HCT116 (cell line): Measurements from ENCODE around the gene MFSD8.

Source experiments
- CEBPB ChIP-seq: IDR thresholded peaks from 2 replicates; pipeline ENCODE4 v1.6.1; 2012; ENCODE audit warnings: low read depth
- FOSL1 ChIP-seq: IDR thresholded peaks from 2 replicates; pipeline ENCODE4 v1.6.1; 2012; ENCODE audit warnings: low read depth
- POLR2A ChIP-seq: IDR thresholded peaks from 2 replicates; pipeline ENCODE4 v1.7.0; 2011; ENCODE audit warnings: borderline replicate concordance; ENCODE audit not compliant: insufficient read depth, insufficient read length; ENCODE audit errors: extremely low read depth
- RAD21 ChIP-seq: IDR thresholded peaks from 2 replicates; pipeline ENCODE4 v1.6.1; 2012; ENCODE audit warnings: low read depth, mild to moderate bottlenecking
- SP1 ChIP-seq: IDR thresholded peaks from 2 replicates; pipeline ENCODE4 v1.6.1; 2012; ENCODE audit warnings: low read depth
- SRF ChIP-seq: IDR thresholded peaks from 2 replicates; pipeline ENCODE4 v1.6.1; 2012; ENCODE audit warnings: low read depth
- ZFX ChIP-seq: fragments of 450-650 bp; IDR thresholded peaks from 2 replicates; pipeline ENCODE4 v1.6.1; 2017
- ZNF274 ChIP-seq: fragments of 200-500 bp; sonication (Bioruptor generic); IDR thresholded peaks from 2 replicates; pipeline ENCODE4 v1.6.1; 2014; ENCODE audit warnings: mild to moderate bottlenecking, low read depth, low read length, inconsistent platforms
- TF ChIP-seq, protein P1 (sequence below), 3 experiments: fragments of 200-600 bp in 1 of 3; sonication (generic) in 1 of 3; IDR thresholded peaks in 2 of 3; conservative IDR thresholded peaks in 1 of 3; 2 replicates each; pipeline ENCODE4 v1.5.1; 2012 to 2017; ENCODE audit warnings: low read depth in 2 of 3, low read length in 2 of 3, antibody characterized with exemption in 1 of 3, borderline replicate concordance in 1 of 3, control low read depth in 1 of 3, mild to moderate bottlenecking in 1 of 3, mixed read lengths in 1 of 3, mixed run types in 1 of 3, moderate library complexity in 1 of 3; ENCODE audit not compliant: insufficient read depth in 1 of 3
- TF ChIP-seq, protein P2 (sequence below): IDR thresholded peaks from 2 replicates; pipeline ENCODE4 v1.6.1; 2012; ENCODE audit warnings: low read depth

DNA sequence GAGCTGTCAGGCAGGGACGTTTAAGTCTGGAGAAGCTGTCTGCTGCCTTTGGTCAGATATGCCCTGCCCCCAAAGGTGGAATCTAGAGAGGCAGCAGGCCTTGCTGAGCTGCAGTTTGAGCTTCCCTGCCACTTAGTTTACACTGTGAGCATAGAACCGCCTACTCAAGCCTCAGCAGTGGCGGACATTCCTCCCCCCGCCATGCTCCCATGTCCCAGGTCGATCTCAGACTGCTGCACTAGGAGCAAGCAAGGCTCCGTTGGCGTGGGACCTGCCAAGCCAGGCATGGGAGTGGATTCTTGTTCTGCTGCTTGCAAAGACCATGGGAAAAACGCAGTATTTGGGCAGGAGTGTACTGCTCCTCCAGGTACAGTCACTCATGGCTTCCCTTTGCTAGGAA, 59.9 kb downstream of the MFSD8 start:
- TF ChIP-seq POLR2A (no peak), ZNF274 (no peak), RAD21 (no peak), ZFX (no peak), CEBPB (no peak), SRF (no peak), SP1 (no peak), FOSL1 (no peak)
- TF ChIP-seq, protein P1, sequence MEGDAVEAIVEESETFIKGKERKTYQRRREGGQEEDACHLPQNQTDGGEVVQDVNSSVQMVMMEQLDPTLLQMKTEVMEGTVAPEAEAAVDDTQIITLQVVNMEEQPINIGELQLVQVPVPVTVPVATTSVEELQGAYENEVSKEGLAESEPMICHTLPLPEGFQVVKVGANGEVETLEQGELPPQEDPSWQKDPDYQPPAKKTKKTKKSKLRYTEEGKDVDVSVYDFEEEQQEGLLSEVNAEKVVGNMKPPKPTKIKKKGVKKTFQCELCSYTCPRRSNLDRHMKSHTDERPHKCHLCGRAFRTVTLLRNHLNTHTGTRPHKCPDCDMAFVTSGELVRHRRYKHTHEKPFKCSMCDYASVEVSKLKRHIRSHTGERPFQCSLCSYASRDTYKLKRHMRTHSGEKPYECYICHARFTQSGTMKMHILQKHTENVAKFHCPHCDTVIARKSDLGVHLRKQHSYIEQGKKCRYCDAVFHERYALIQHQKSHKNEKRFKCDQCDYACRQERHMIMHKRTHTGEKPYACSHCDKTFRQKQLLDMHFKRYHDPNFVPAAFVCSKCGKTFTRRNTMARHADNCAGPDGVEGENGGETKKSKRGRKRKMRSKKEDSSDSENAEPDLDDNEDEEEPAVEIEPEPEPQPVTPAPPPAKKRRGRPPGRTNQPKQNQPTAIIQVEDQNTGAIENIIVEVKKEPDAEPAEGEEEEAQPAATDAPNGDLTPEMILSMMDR (IDR thresholded peaks at IDR 0.05 in 2 of 3, conservative IDR thresholded peaks at IDR 0.05 in 1 of 3; ENCODE audit: borderline replicate concordance in 1 of 3, insufficient read depth in 1 of 3, low read depth in 2 of 3, low read length in 2 of 3): no peak
- TF ChIP-seq, protein P2, sequence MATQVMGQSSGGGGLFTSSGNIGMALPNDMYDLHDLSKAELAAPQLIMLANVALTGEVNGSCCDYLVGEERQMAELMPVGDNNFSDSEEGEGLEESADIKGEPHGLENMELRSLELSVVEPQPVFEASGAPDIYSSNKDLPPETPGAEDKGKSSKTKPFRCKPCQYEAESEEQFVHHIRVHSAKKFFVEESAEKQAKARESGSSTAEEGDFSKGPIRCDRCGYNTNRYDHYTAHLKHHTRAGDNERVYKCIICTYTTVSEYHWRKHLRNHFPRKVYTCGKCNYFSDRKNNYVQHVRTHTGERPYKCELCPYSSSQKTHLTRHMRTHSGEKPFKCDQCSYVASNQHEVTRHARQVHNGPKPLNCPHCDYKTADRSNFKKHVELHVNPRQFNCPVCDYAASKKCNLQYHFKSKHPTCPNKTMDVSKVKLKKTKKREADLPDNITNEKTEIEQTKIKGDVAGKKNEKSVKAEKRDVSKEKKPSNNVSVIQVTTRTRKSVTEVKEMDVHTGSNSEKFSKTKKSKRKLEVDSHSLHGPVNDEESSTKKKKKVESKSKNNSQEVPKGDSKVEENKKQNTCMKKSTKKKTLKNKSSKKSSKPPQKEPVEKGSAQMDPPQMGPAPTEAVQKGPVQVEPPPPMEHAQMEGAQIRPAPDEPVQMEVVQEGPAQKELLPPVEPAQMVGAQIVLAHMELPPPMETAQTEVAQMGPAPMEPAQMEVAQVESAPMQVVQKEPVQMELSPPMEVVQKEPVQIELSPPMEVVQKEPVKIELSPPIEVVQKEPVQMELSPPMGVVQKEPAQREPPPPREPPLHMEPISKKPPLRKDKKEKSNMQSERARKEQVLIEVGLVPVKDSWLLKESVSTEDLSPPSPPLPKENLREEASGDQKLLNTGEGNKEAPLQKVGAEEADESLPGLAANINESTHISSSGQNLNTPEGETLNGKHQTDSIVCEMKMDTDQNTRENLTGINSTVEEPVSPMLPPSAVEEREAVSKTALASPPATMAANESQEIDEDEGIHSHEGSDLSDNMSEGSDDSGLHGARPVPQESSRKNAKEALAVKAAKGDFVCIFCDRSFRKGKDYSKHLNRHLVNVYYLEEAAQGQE: no peak
